GM12878 (cell line): Measurements from ENCODE around the gene ECI1. TPM values are rescaled to one million over a fixed set of nuclear protein-coding genes. Genes with fewer than 3 reads are reported as not detected.

Experiments
- ATAC-seq: fragments of 200-7000 bp; cut with Tn5 transposase; 3 replicates; pipeline ENCODE4 v1.9.1; 2020; ENCODE audit warnings: mild to moderate bottlenecking, moderate library complexity
- BruUV-seq: library from RNA; stranded (reverse); fragments of 400-500 nt; replicated peaks from 2 replicates; lab custom pipeline; 2021; lab: Mats Ljungman, UMichigan
- CTCF ChIA-PET: fragments of 300-600 bp; sonication (Branson Sonifier 250); formaldehyde crosslinking; extraction: SDS; loops from one replicate; lab custom pipeline; 2021; ENCODE audit warnings: inconsistent platforms; lab: Yijun Ruan, JAX
- POLR2A ChIA-PET: fragments of 350-600 bp; formaldehyde crosslinking; extraction: SDS; loops from one replicate; lab custom pipeline; 2021; ENCODE audit warnings: inconsistent platforms; lab: Charles Lee
- RAD21 ChIA-PET: fragments of 300-600 bp; sonication (Branson Sonifier 250); formaldehyde crosslinking; loops from one replicate; lab custom pipeline; 2023; ENCODE audit warnings: antibody characterized with exemption; ENCODE audit not compliant: unreplicated experiment; lab: Charles Lee
- SMC1A ChIA-PET: fragments of 300-600 bp; sonication (Branson Sonifier 250); formaldehyde crosslinking; loops from one replicate; lab custom pipeline; 2023; ENCODE audit not compliant: unreplicated experiment, uncharacterized antibody; lab: Charles Lee
- DNase-seq: peaks from one replicate; pipeline ENCODE4 v3.0.0-alpha.2; 2011; ENCODE audit warnings: low read depth, low spot score
- FAIRE-seq: peaks from 3 replicates; lab custom pipeline; 2011; peaks lifted over from hg19 to GRCh38; lab: Jason Lieb, UNC
- H2AFZ ChIP-seq: 2 replicates; pipeline ENCODE4 v1.6.0; 2011; ENCODE audit warnings: low read depth, low read length, control low read depth; ENCODE audit not compliant: control insufficient read depth
- H3K27ac ChIP-seq: 2 replicates; pipeline ENCODE4 v1.5.1; 2011; ENCODE audit warnings: control low read depth; ENCODE audit not compliant: control insufficient read depth, insufficient read depth
- H3K27me3 ChIP-seq, 2 experiments: replicated peaks in 1 of 2; 2 replicates each; pipeline versions ENCODE4 v1.6.0 to v1.6.1; 2011; ENCODE audit warnings: low read length in 1 of 2; ENCODE audit not compliant: control insufficient read depth in 2 of 2, insufficient read depth in 2 of 2
- H3K36me3 ChIP-seq, 2 experiments: 2 replicates each; pipeline ENCODE4 v1.5.1; 2011; ENCODE audit warnings: low read length in 1 of 2; ENCODE audit not compliant: control insufficient read depth in 2 of 2, insufficient read depth in 2 of 2
- H3K4me1 ChIP-seq: 2 replicates; pipeline ENCODE4 v1.6.1; 2011; ENCODE audit warnings: mild to moderate bottlenecking, low read length, moderate library complexity, mixed read lengths; ENCODE audit not compliant: control insufficient read depth, insufficient read depth
- H3K4me2 ChIP-seq: 2 replicates; pipeline ENCODE4 v1.6.0; 2011; ENCODE audit warnings: control low read depth; ENCODE audit not compliant: control insufficient read depth, insufficient read depth
- H3K4me3 ChIP-seq: fragments of 200-600 bp; sonication (generic); 2 replicates; pipeline ENCODE4 v1.5.1; 2016
- H3K79me2 ChIP-seq: 2 replicates; pipeline ENCODE4 v1.6.0; 2011; ENCODE audit warnings: low read length; ENCODE audit not compliant: control insufficient read depth, insufficient read depth
- H3K9ac ChIP-seq: 2 replicates; pipeline ENCODE4 v1.8.0; 2011; ENCODE audit warnings: low read length, control low read depth, mixed read lengths; ENCODE audit not compliant: control insufficient read depth, insufficient read depth
- H3K9me3 ChIP-seq: replicated peaks from 3 replicates; pipeline ENCODE4 v1.5.1; 2011; ENCODE audit warnings: mild to moderate bottlenecking, low read length; ENCODE audit not compliant: control insufficient read depth, insufficient read depth
- H4K20me1 ChIP-seq: 2 replicates; pipeline ENCODE4 v1.6.0; 2011; ENCODE audit not compliant: control insufficient read depth, insufficient read depth
- BCLAF1 ChIP-seq: fragments of 450-650 bp; IDR thresholded peaks from 2 replicates; pipeline ENCODE4 v1.6.1; 2017; ENCODE audit warnings: antibody characterized with exemption, mild to moderate bottlenecking, moderate library complexity
- BHLHE40 ChIP-seq, 2 experiments: fragments of 450-650 bp in 1 of 2; IDR thresholded peaks; 2 replicates each; pipeline ENCODE4 v1.6.1; 2011 to 2017; ENCODE audit warnings: low read depth in 2 of 2, borderline replicate concordance in 1 of 2, improper control_type of control experiment in 1 of 2, low read length in 1 of 2, mild to moderate bottlenecking in 1 of 2
- CREB1 ChIP-seq: IDR thresholded peaks from 2 replicates; pipeline ENCODE4 v1.6.1; 2012; ENCODE audit warnings: low read depth, mild to moderate bottlenecking, inconsistent platforms
- CTCF ChIP-seq, 3 experiments: IDR thresholded peaks in 2 of 3; conservative IDR thresholded peaks in 1 of 3; 2 replicates each; pipeline ENCODE4 v1.5.1; 2011; ENCODE audit warnings: low read depth in 3 of 3, low read length in 3 of 3, mild to moderate bottlenecking in 3 of 3, control low read depth in 2 of 3, moderate library complexity in 2 of 3, inconsistent platforms in 1 of 3, mixed read lengths in 1 of 3; ENCODE audit not compliant: control insufficient read depth in 2 of 3, insufficient read depth in 1 of 3; ENCODE audit errors: extremely low read depth in 1 of 3
- E2F4 ChIP-seq: IDR thresholded peaks from 2 replicates; pipeline ENCODE4 v1.6.1; 2012; ENCODE audit warnings: low read depth, low read length, improper control_type of control experiment
- EZH2 ChIP-seq: IDR thresholded peaks from 2 replicates; pipeline ENCODE4 v1.6.1; 2012; ENCODE audit warnings: low read depth, mild to moderate bottlenecking, control low read depth, inconsistent platforms, low read length, borderline replicate concordance; ENCODE audit not compliant: control insufficient read depth
- HCFC1 ChIP-seq: fragments of 150-350 bp; IDR thresholded peaks from 2 replicates; pipeline ENCODE4 v1.6.1; 2014; ENCODE audit warnings: low read length
- JUNB ChIP-seq: IDR thresholded peaks from 2 replicates; pipeline ENCODE4 v1.6.1; 2016; ENCODE audit warnings: antibody characterized with exemption, mild to moderate bottlenecking
- MEF2A ChIP-seq: IDR thresholded peaks from 2 replicates; pipeline ENCODE4 v1.6.1; 2011; ENCODE audit warnings: low read depth, mild to moderate bottlenecking, low read length, moderate library complexity; ENCODE audit not compliant: insufficient read depth
- MEF2B ChIP-seq: fragments of 450-650 bp; IDR thresholded peaks from 2 replicates; pipeline ENCODE4 v1.6.1; 2018; ENCODE audit warnings: mild to moderate bottlenecking, moderate library complexity; ENCODE audit not compliant: partially characterized antibody, poor library complexity, severe bottlenecking
- MTA2 ChIP-seq: fragments of 450-650 bp; IDR thresholded peaks from 2 replicates; pipeline ENCODE4 v1.6.1; 2016; ENCODE audit warnings: low read depth, mild to moderate bottlenecking, moderate library complexity
- NFIC ChIP-seq: IDR thresholded peaks from 2 replicates; pipeline ENCODE4 v1.6.1; 2012; ENCODE audit warnings: low read depth, mild to moderate bottlenecking, inconsistent platforms, low read length, moderate library complexity
- NR2F1 ChIP-seq: fragments of 450-650 bp; conservative IDR thresholded peaks from 2 replicates; pipeline ENCODE4 v1.6.1; 2017; ENCODE audit warnings: mild to moderate bottlenecking
- POLR2AphosphoS5 ChIP-seq: IDR thresholded peaks from 2 replicates; pipeline ENCODE4 v1.6.1; 2011; ENCODE audit warnings: mild to moderate bottlenecking, low read length, inconsistent platforms
- RCOR1 ChIP-seq: conservative IDR thresholded peaks from 2 replicates; pipeline ENCODE4 v1.6.1; 2012; ENCODE audit warnings: low read depth, low read length, improper control_type of control experiment
- SUZ12 ChIP-seq: fragments of 200-600 bp; sonication (generic); IDR thresholded peaks from one replicate; pipeline ENCODE4 v1.6.1; 2018; ENCODE audit warnings: antibody characterized with exemption, mild to moderate bottlenecking; ENCODE audit not compliant: unreplicated experiment
- WRNIP1 ChIP-seq: IDR thresholded peaks from 2 replicates; pipeline ENCODE4 v1.6.1; 2011; ENCODE audit warnings: low read depth, low read length, improper control_type of control experiment, borderline replicate concordance
- WGBS: methylation state at CpG from one replicate; pipeline ENCODE4 v1.1.6; 2016; ENCODE audit warnings: low lambda C conversion rate; ENCODE audit not compliant: insufficient replicate concordance, insufficient coverage; ENCODE audit errors: missing lambda C conversion rate; 5-methylcytosine and 5-hydroxymethylcytosine counted together
- in situ Hi-C: fragments of 300-500 bp; cut with MboI; formaldehyde crosslinking; loops from 9 replicates; pipeline ENCODE4 v1.14.3; 2018; ENCODE audit warnings: mixed read lengths
- intact Hi-C: fragments of 100-400 bp; cut with micrococcal nuclease; formaldehyde crosslinking; loops from one replicate; pipeline ENCODE4 v1.14.2; 2022; ENCODE audit not compliant: unreplicated experiment
- polyA plus RNA-seq, 11 experiments: library from polyadenylated mRNA; depleted of rRNA in 4 of 11; unstranded in 6 of 11; stranded (reverse) in 5 of 11; fragments of >200 nt; fragmentation: Nextera tagmentation in 4 of 11; fragmentation: Illumina TruSeq in 1 of 11; extraction: Ambion mirVana in 4 of 11; extraction: Trizol in 1 of 11; gene quantifications; 1 replicate in 1 of 11; 2 replicates in 10 of 11; pipeline versions ENCODE4 v1.2.1 to v1.2.3, GENCODE V29; 2011 to 2016; ENCODE audit warnings: inconsistent platforms in 2 of 11, missing spikeins in 2 of 11, low read depth in 1 of 11
- total RNA-seq, 4 experiments: library from RNA; depleted of rRNA in 3 of 4; stranded (reverse); fragments of >200 nt in 3 of 4; fragmentation: Illumina TruSeq in 1 of 4; extraction: Trizol in 1 of 4; gene quantifications; 2 replicates each; pipeline versions ENCODE4 v1.2.1 to v1.2.3, GENCODE V29; 2013 to 2021

ECI1 gene
- total and polyA plus RNA-seq, 10 of the 15 experiments (the other 5 are each of a cell fraction or from before 2014, with no cell fraction given), result 2.2 to 82.1 (median 24.8) TPM

GRCh38 chr16:2237102-2237482 is 14.3 kb downstream of the ECI1 start:
- DNase-seq (no peak), FAIRE-seq (no peak), ATAC-seq (no peak)
- Histone ChIP-seq H3K4me3 (no peak overlapping the region), H3K36me3 (peaks cover 0 to 24% of the 10 kb centered on the region in 2 experiments; a peak in 3 of 4 replicates), H4K20me1 (no peaks in the 10 kb centered on the region), H3K27ac (no peak overlapping the region), H2AFZ (no peak overlapping the region), H3K9ac (no peak overlapping the region), H3K4me1 (no peaks in the 10 kb centered on the region), H3K9me3 (no peaks in the 10 kb centered on the region), H3K4me2 (no peak overlapping the region), H3K27me3 (no peaks in the 10 kb centered on the region), H3K79me2 (no peaks in the 10 kb centered on the region)
- ChIA-PET RAD21 (no interaction called here), SMC1A (no interaction called here), CTCF (no interaction called here), POLR2A (no interaction called here)
- WGBS, result 50% methylated on average over 33 of the region's 40 CpGs
- BruUV-seq, result no TSS peak
- intact Hi-C loops, result no loop called here
- in situ Hi-C loops, result no loop called here
- TF ChIP-seq MEF2A (no peak), BHLHE40 (IDR thresholded peaks at IDR 0.05; ENCODE audit: borderline replicate concordance in 1 of 2, low read depth in 2 of 2, low read length in 1 of 2) (no peak), NFIC (no peak), POLR2AphosphoS5 (no peak), RCOR1 (no peak), BCLAF1 (no peak), EZH2 (no peak), SUZ12 (no peak), MEF2B (no peak), JUNB (no peak), NR2F1 (no peak), HCFC1 (no peak), MTA2 (no peak), WRNIP1 (no peak), CTCF (IDR thresholded peaks at IDR 0.05 in 2 of 3, conservative IDR thresholded peaks at IDR 0.05 in 1 of 3; ENCODE audit: control insufficient read depth in 2 of 3, extremely low read depth in 1 of 3, insufficient read depth in 1 of 3, low read depth in 3 of 3, low read length in 3 of 3) (no peak), CREB1 (no peak), E2F4 (no peak)
